H1 (cell line): Measurements from ENCODE around the gene CHST11. TPM values are rescaled to one million over a fixed set of nuclear protein-coding genes. Genes with fewer than 3 reads are reported as not detected.

Source experiments
- CTCF ChIA-PET: fragments of 300-600 bp; sonication (Branson Sonifier 250); formaldehyde crosslinking; loops from one replicate; lab custom pipeline; 2021; ENCODE audit not compliant: partially characterized antibody; lab: Charles Lee
- POLR2A ChIA-PET: fragments of 300-600 bp; sonication (Branson Sonifier 250); formaldehyde crosslinking; loops from one replicate; lab custom pipeline; 2021; ENCODE audit warnings: inconsistent platforms; ENCODE audit not compliant: partially characterized antibody; lab: Charles Lee
- DNase-seq, 2 experiments: peaks; one replicate each; pipeline versions ENCODE4 v3.0.0 to v3.0.0-alpha.2; 2010 to 2022; ENCODE audit warnings: low spot score in 2 of 2, low read depth in 1 of 2, mixed read lengths in 1 of 2
- FAIRE-seq: peaks from 2 replicates; lab custom pipeline; 2011; peaks lifted over from hg19 to GRCh38; lab: Jason Lieb, UNC
- H2AFZ ChIP-seq: 2 replicates; pipeline ENCODE4 v1.8.1; 2012; ENCODE audit warnings: low read length, inconsistent platforms
- H2AK5ac ChIP-seq: 2 replicates; pipeline ENCODE4 v1.6.1; 2013; ENCODE audit warnings: low read depth, low read length
- H2BK120ac ChIP-seq: replicated peaks from 2 replicates; pipeline ENCODE3; 2013; ENCODE audit warnings: low read depth, low read length, inconsistent platforms
- H2BK12ac ChIP-seq: 2 replicates; pipeline ENCODE4 v1.6.1; 2013; ENCODE audit warnings: low read depth, low read length
- H2BK15ac ChIP-seq: 2 replicates; pipeline ENCODE4 v1.6.1; 2013; ENCODE audit warnings: low read length
- H2BK20ac ChIP-seq: 2 replicates; pipeline ENCODE4 v1.6.1; 2013; ENCODE audit warnings: low read length
- H2BK5ac ChIP-seq: 2 replicates; pipeline ENCODE4 v1.6.1; 2013; ENCODE audit warnings: low read depth, low read length
- H3K14ac ChIP-seq: 2 replicates; pipeline ENCODE4 v1.6.1; 2013; ENCODE audit warnings: inconsistent platforms; ENCODE audit not compliant: insufficient read length
- H3K18ac ChIP-seq: 2 replicates; pipeline ENCODE4 v1.6.1; 2013; ENCODE audit warnings: low read length; ENCODE audit errors: extremely low read depth
- H3K23ac ChIP-seq: 2 replicates; pipeline ENCODE4 v1.6.1; 2013; ENCODE audit warnings: inconsistent platforms; ENCODE audit not compliant: insufficient read length
- H3K23me2 ChIP-seq: 2 replicates; pipeline ENCODE4 v1.6.1; 2013; ENCODE audit warnings: low read depth, low read length
- H3K27ac ChIP-seq: 2 replicates; pipeline ENCODE4 v1.6.1; 2011; ENCODE audit warnings: low read depth, low read length, inconsistent platforms
- H3K27me3 ChIP-seq, 4 experiments: replicated peaks in 1 of 4; 1 replicate in 1 of 4; 2 replicates in 3 of 4; pipeline versions ENCODE4 v1.6.1 to v1.8.1; 2011 to 2013; ENCODE audit warnings: low read length in 3 of 4, mild to moderate bottlenecking in 3 of 4, inconsistent platforms in 2 of 4, mixed read lengths in 2 of 4, moderate library complexity in 1 of 4; ENCODE audit not compliant: control insufficient read depth in 3 of 4, insufficient read depth in 3 of 4; ENCODE audit errors: extremely low read depth in 1 of 4
- H3K36me3 ChIP-seq, 4 experiments: 2 replicates each; pipeline versions ENCODE4 v1.6.1 to v1.8.1; 2011 to 2013; ENCODE audit warnings: mild to moderate bottlenecking in 4 of 4, low read length in 3 of 4, moderate library complexity in 2 of 4, control low read depth in 1 of 4, inconsistent platforms in 1 of 4; ENCODE audit not compliant: insufficient read depth in 4 of 4, control insufficient read depth in 2 of 4
- H3K4ac ChIP-seq: replicated peaks from 2 replicates; pipeline ENCODE3; 2013; ENCODE audit warnings: low read length, low read depth, mixed read lengths, inconsistent platforms; ENCODE audit not compliant: insufficient read length
- H3K4me1 ChIP-seq, 4 experiments: replicated peaks in 1 of 4; 1 replicate in 1 of 4; 2 replicates in 3 of 4; pipeline versions ENCODE4 v1.6.1 to v1.8.1; 2011 to 2013; ENCODE audit warnings: low read length in 3 of 4, inconsistent platforms in 2 of 4, mixed read lengths in 1 of 4; ENCODE audit not compliant: insufficient read depth in 4 of 4, control insufficient read depth in 3 of 4
- H3K4me2 ChIP-seq, 2 experiments: 2 replicates each; pipeline versions ENCODE4 v1.6.1 to v1.8.1; 2011 to 2013; ENCODE audit warnings: low read depth in 2 of 2, low read length in 2 of 2, control low read depth in 1 of 2, inconsistent platforms in 1 of 2, mild to moderate bottlenecking in 1 of 2; ENCODE audit not compliant: insufficient read depth in 1 of 2
- H3K4me3 ChIP-seq, 4 experiments: fragments of 200-600, 300-600 bp in 1 of 4; sonication (generic), shearing (Covaris generic), sonication (Bioruptor Twin) in 1 of 4; 2 replicates each; pipeline versions ENCODE4 v1.5.1 to v1.8.1; 2011 to 2016; ENCODE audit warnings: low read length in 4 of 4, low read depth in 3 of 4, control low read depth in 2 of 4, inconsistent platforms in 2 of 4, mild to moderate bottlenecking in 2 of 4, mixed read lengths in 1 of 4, moderate library complexity in 1 of 4; ENCODE audit not compliant: insufficient read depth in 2 of 4; ENCODE audit errors: extremely low read depth in 1 of 4
- H3K56ac ChIP-seq: replicated peaks from 2 replicates; pipeline ENCODE3; 2013; ENCODE audit warnings: low read depth, mild to moderate bottlenecking, mixed read lengths, low read length, inconsistent platforms; ENCODE audit not compliant: insufficient read length
- H3K79me1 ChIP-seq: 2 replicates; pipeline ENCODE4 v1.6.1; 2013; ENCODE audit warnings: low read depth, low read length, control low read depth
- H3K79me2 ChIP-seq, 2 experiments: 2 replicates each; pipeline versions ENCODE4 v1.6.1 to v1.8.1; 2012 to 2013; ENCODE audit warnings: low read length in 2 of 2, mild to moderate bottlenecking in 2 of 2, inconsistent platforms in 1 of 2; ENCODE audit not compliant: insufficient read depth in 2 of 2, control insufficient read depth in 1 of 2
- H3K9ac ChIP-seq, 4 experiments: replicated peaks in 1 of 4; 1 replicate in 1 of 4; 2 replicates in 3 of 4; pipeline versions ENCODE4 v1.6.1 to v1.8.1; 2011 to 2013; ENCODE audit warnings: low read depth in 3 of 4, low read length in 3 of 4, control low read depth in 2 of 4, mild to moderate bottlenecking in 2 of 4, moderate library complexity in 2 of 4, inconsistent platforms in 1 of 4; ENCODE audit errors: extremely low read depth in 1 of 4
- H3K9me3 ChIP-seq, 2 experiments: 2 replicates each; pipeline versions ENCODE4 v1.6.1 to v1.8.1; 2012 to 2013; ENCODE audit warnings: mild to moderate bottlenecking in 2 of 2, moderate library complexity in 2 of 2, control low read depth in 1 of 2, inconsistent platforms in 1 of 2, low read depth in 1 of 2, low read length in 1 of 2, mixed read lengths in 1 of 2; ENCODE audit not compliant: insufficient read depth in 2 of 2
- H4K20me1 ChIP-seq, 2 experiments: replicated peaks in 1 of 2; 2 replicates each; pipeline versions ENCODE3 to v1.8.1; 2011 to 2013; ENCODE audit warnings: inconsistent platforms in 2 of 2, low read length in 2 of 2, mild to moderate bottlenecking in 1 of 2; ENCODE audit not compliant: insufficient read depth in 2 of 2, control insufficient read depth in 1 of 2
- H4K5ac ChIP-seq: 2 replicates; pipeline ENCODE4 v1.6.1; 2013; ENCODE audit warnings: low read length, low read depth, mixed read lengths, inconsistent platforms; ENCODE audit not compliant: insufficient read length
- H4K8ac ChIP-seq: 2 replicates; pipeline ENCODE4 v1.8.0; 2013; ENCODE audit warnings: mild to moderate bottlenecking, moderate library complexity, low read length, inconsistent platforms; ENCODE audit not compliant: insufficient read depth; ENCODE audit errors: extremely low read depth
- H4K91ac ChIP-seq: replicated peaks from 2 replicates; pipeline ENCODE3; 2013; ENCODE audit warnings: low read length, mixed read lengths, inconsistent platforms; ENCODE audit not compliant: insufficient read length
- KDM1A ChIP-seq: fragments of 200-600, 300-600 bp; sonication (generic); IDR thresholded peaks from 2 replicates; pipeline ENCODE4 v1.7.1; 2016; ENCODE audit warnings: mild to moderate bottlenecking, low read length, borderline replicate concordance
- WGBS, 2 experiments: shearing (Covaris generic) in 1 of 2; methylation state at CpG; one replicate each; pipeline versions ENCODE4 v1.1.6 to v1.1.7; 2013 to 2015; ENCODE audit warnings: low lambda C conversion rate in 2 of 2, mixed read lengths in 2 of 2, inconsistent platforms in 1 of 2, low coverage in 1 of 2, missing lambda C conversion rate in 1 of 2; ENCODE audit not compliant: insufficient replicate concordance in 2 of 2, insufficient coverage in 1 of 2, insufficient read length in 1 of 2; ENCODE audit errors: extremely low coverage in 1 of 2, missing lambda C conversion rate in 1 of 2; 5-methylcytosine and 5-hydroxymethylcytosine counted together
- polyA plus RNA-seq, 7 experiments: library from polyadenylated mRNA; depleted of rRNA in 3 of 7; stranded (reverse) in 5 of 7; unstranded in 2 of 7; fragments of >200 nt in 5 of 7; fragments of 200-250 nt in 2 of 7; gene quantifications; 1 replicate in 5 of 7; 2 replicates in 1 of 7; 4 replicates in 1 of 7; pipeline versions ENCODE4 v1.2.1 to v1.2.3, GENCODE V29; 2011 to 2013; ENCODE audit warnings: missing spikeins in 2 of 7, mixed read lengths in 2 of 7
- total RNA-seq: library from RNA; stranded (reverse); fragmentation: NEBNext Ultra II Directional; extraction: Animal tissue kit (Norgen Biotek cat#: 25700); gene quantifications from 2 replicates; pipeline ENCODE4 v1.2.1, GENCODE V29; 2021
- TF ChIP-seq, protein P1 (sequence below), 3 experiments: IDR thresholded peaks; 1 replicate in 2 of 3; 2 replicates in 1 of 3; pipeline versions ENCODE4 v1.5.1 to v1.6.1; 2011; ENCODE audit warnings: low read length in 3 of 3, mild to moderate bottlenecking in 3 of 3, inconsistent platforms in 2 of 3, low read depth in 1 of 3, moderate library complexity in 1 of 3; ENCODE audit not compliant: insufficient read depth in 1 of 3; ENCODE audit errors: control extremely low read depth in 1 of 3

CHST11 gene
- total and polyA plus RNA-seq, 2 of the 8 experiments (the other 6 are each of a cell fraction or from before 2014, with no cell fraction given): 14.4 to 20.8 TPM

- no peak overlapping the region for H3K56ac ChIP-seq
- no peaks in the 10 kb centered on the region for H3K9me3 ChIP-seq
- no peak overlapping the region for H4K5ac ChIP-seq
- H2BK12ac ChIP-seq: no peak overlapping the region; the same call in 1 of the 2 replicates
- H3K23me2 ChIP-seq: no peaks in the 10 kb centered on the region
- FAIRE-seq (no peak), DNase-seq (no peak)
- H2BK120ac ChIP-seq: no peak overlapping the region
- H4K20me1 ChIP-seq: no peaks in the 10 kb centered on the region
- no peak overlapping the region for H3K18ac ChIP-seq
- H2AK5ac ChIP-seq: no peak overlapping the region
- ChIA-PET CTCF (interaction anchor here (0.7 to 2.3 kb wide), 9 partner anchors 13 to 357 kb away, joined by 3 to 9 read pairs (median 3); no protein-coding TSS in a partner anchor), POLR2A (interaction anchor here (1.1 kb wide), 1 partner anchor 9 kb away, joined by 3 read pairs; no protein-coding TSS in a partner anchor)
- no peaks in the 10 kb centered on the region; a peak in 1 of 8 replicates for H3K36me3 ChIP-seq
- peaks cover 0 to 13% (median 8%) of the 10 kb centered on the region in 4 experiments; a peak in 6 of 7 replicates for H3K4me1 ChIP-seq
- H2BK5ac ChIP-seq: peak overlapping the region; percentile 22; the same call in 1 of the 2 replicates
- H3K79me1 ChIP-seq: no peaks in the 10 kb centered on the region
- no peak overlapping the region for H3K4me3 ChIP-seq
- no peak overlapping the region for H4K8ac ChIP-seq
- 0 out of 2 replicates have a peak overlapping the region, but pooled peaks have one; percentile 46 for H2BK15ac ChIP-seq
- TF ChIP-seq KDM1A: 0 out of 2 replicates have a peak, but pooled peaks have one; percentile 66
- TF ChIP-seq, protein P1, sequence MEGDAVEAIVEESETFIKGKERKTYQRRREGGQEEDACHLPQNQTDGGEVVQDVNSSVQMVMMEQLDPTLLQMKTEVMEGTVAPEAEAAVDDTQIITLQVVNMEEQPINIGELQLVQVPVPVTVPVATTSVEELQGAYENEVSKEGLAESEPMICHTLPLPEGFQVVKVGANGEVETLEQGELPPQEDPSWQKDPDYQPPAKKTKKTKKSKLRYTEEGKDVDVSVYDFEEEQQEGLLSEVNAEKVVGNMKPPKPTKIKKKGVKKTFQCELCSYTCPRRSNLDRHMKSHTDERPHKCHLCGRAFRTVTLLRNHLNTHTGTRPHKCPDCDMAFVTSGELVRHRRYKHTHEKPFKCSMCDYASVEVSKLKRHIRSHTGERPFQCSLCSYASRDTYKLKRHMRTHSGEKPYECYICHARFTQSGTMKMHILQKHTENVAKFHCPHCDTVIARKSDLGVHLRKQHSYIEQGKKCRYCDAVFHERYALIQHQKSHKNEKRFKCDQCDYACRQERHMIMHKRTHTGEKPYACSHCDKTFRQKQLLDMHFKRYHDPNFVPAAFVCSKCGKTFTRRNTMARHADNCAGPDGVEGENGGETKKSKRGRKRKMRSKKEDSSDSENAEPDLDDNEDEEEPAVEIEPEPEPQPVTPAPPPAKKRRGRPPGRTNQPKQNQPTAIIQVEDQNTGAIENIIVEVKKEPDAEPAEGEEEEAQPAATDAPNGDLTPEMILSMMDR (IDR thresholded peaks at IDR 0.05; ENCODE audit: control extremely low read depth in 1 of 3, insufficient read depth in 1 of 3, low read depth in 1 of 3, low read length in 3 of 3): no peak
- 93% methylated on average over 14 of the region's 14 CpGs; no CpG with 5 or more reads in 1 of the 2 experiments for WGBS, 2 experiments
- no peak overlapping the region for H3K4ac ChIP-seq
- no peak overlapping the region for H3K9ac ChIP-seq
- no peak overlapping the region for H2AFZ ChIP-seq
- H3K79me2 ChIP-seq: no peaks in the 10 kb centered on the region
- H3K27ac ChIP-seq: no peak overlapping the region
- no peak overlapping the region for H3K14ac ChIP-seq
- H3K4me2 ChIP-seq: no peak overlapping the region
- peak overlapping the region; percentile 25; the same call in 1 of the 2 replicates for H2BK20ac ChIP-seq
- H4K91ac ChIP-seq: no peak overlapping the region
- no peak overlapping the region for H3K23ac ChIP-seq
- H3K27me3 ChIP-seq: no peaks in the 10 kb centered on the region
Measured at GRCh38 chr12:104738776-104739642, 282.3 kb downstream of the CHST11 start.
